Measurements from ENCODE around the gene ERBB4.

DNA sequence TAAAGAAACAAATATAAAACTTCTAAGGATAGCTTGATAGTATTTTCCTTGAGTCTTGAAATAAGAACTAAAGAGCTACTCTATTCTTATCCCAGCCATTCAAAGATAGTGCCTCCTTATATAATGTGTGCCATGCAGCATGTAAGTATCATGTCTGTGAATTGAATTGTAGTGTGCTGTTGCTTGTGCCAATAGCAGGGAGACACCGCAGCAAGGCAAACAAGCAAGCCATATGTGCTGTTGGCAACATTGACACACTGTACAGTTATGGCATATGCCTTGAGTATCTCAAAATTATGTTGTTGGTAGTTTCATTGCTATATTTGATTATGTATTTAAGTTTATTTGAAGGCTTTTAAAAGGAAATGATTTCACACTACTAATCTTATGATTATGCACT lies 58.2 kb downstream of the ERBB4 start:
- TF ChIP-seq POLR2A (IDR thresholded peaks at IDR 0.05): no peak
- TF ChIP-seq, protein P1, sequence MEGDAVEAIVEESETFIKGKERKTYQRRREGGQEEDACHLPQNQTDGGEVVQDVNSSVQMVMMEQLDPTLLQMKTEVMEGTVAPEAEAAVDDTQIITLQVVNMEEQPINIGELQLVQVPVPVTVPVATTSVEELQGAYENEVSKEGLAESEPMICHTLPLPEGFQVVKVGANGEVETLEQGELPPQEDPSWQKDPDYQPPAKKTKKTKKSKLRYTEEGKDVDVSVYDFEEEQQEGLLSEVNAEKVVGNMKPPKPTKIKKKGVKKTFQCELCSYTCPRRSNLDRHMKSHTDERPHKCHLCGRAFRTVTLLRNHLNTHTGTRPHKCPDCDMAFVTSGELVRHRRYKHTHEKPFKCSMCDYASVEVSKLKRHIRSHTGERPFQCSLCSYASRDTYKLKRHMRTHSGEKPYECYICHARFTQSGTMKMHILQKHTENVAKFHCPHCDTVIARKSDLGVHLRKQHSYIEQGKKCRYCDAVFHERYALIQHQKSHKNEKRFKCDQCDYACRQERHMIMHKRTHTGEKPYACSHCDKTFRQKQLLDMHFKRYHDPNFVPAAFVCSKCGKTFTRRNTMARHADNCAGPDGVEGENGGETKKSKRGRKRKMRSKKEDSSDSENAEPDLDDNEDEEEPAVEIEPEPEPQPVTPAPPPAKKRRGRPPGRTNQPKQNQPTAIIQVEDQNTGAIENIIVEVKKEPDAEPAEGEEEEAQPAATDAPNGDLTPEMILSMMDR (IDR thresholded peaks at IDR 0.05): no peak
- TF ChIP-seq POLR2AphosphoS5 (IDR thresholded peaks at IDR 0.05): no peak
- no peak for TF ChIP-seq EP300 (IDR thresholded peaks at IDR 0.05)
